ENCODE measurements around the gene MIEF1. TPM values are rescaled to one million over a fixed set of nuclear protein-coding genes. Genes with fewer than 3 reads are reported as not detected.
A peak's percentile ranks its signal among the peaks of the same experiment; 100 is the strongest.

The MIEF1 gene
- total RNA-seq, 1 experiment from 2014 or later, result 29.9 TPM

GRCh38 chr22:39559456-39560105 lies 57.5 kb downstream of the MIEF1 start:
- DNase-seq (ENCODE audit: low read depth, low spot score) (no peak), ATAC-seq (peak; percentile 70)
- no peak overlapping the region for H3K27ac ChIP-seq (ENCODE audit: low read length)
- ChIA-PET CTCF (interaction anchor here (0.6 to 1.4 kb wide), 4 partner anchors 82 to 477 kb away, joined by 3 to 6 read pairs (median 4); no protein-coding TSS in a partner anchor), POLR2A (no interaction called here)
- BruUV-seq (replicated peaks), result no TSS peak
- intact Hi-C loops (cut with micrococcal nuclease; ENCODE audit: unreplicated experiment) (no loop called here), in situ Hi-C loops (cut with HindIII; ENCODE audit: low pct_unique_long_range_greater_than_20kb, low sequenced_read_pairs) (no loop called here)
- no peaks in the 10 kb centered on the region for H3K9me3 ChIP-seq (ENCODE audit: control insufficient read depth, insufficient read depth, low read depth, low read length)
- TF ChIP-seq POLR2AphosphoS5 (IDR thresholded peaks at IDR 0.05; ENCODE audit: low read depth, low read length) (no peak), CTCF (IDR thresholded peaks at IDR 0.05) (peak; percentile 85), REST (IDR thresholded peaks at IDR 0.05; ENCODE audit: insufficient read depth in 1 of 2, low read depth in 2 of 2, low read length in 1 of 2) (no peak), TCF7L2 (IDR thresholded peaks at IDR 0.05; ENCODE audit: low read depth, low read length) (no peak), SIN3A (IDR thresholded peaks at IDR 0.05; ENCODE audit: borderline replicate concordance, insufficient read depth, low read depth, low read length) (no peak)
- no peaks in the 10 kb centered on the region for H3K36me3 ChIP-seq (ENCODE audit: control insufficient read depth, insufficient read depth, low read length)
- no peaks in the 10 kb centered on the region for H3K27me3 ChIP-seq (ENCODE audit: control insufficient read depth, insufficient read depth, low read length)
- no peak overlapping the region for H3K4me3 ChIP-seq (ENCODE audit: low read depth in 2 of 2, low read length in 2 of 2)
- peaks cover 4% of the 10 kb centered on the region for H3K4me1 ChIP-seq (ENCODE audit: control insufficient read depth, insufficient read depth, low read length)

- no TSS peak for BruUV-seq (replicated peaks)
- POLR2A ChIA-PET, result no interaction called here
Measured at GRCh38 chr22:39560127-39560526, 58.0 kb downstream of the MIEF1 start.

More at GRCh38 chr22:39560127-39560526, 58.0 kb downstream of the MIEF1 start:
- Histone ChIP-seq H3K27me3 (ENCODE audit: control insufficient read depth, insufficient read depth, low read length) (no peaks in the 10 kb centered on the region), H3K9me3 (ENCODE audit: control insufficient read depth, insufficient read depth, low read depth, low read length) (no peaks in the 10 kb centered on the region), H3K4me1 (ENCODE audit: control insufficient read depth, insufficient read depth, low read length) (peaks cover 4% of the 10 kb centered on the region), H3K27ac (ENCODE audit: low read length) (no peak overlapping the region), H3K4me3 (ENCODE audit: low read depth in 2 of 2, low read length in 2 of 2) (no peak overlapping the region), H3K36me3 (ENCODE audit: control insufficient read depth, insufficient read depth, low read length) (no peaks in the 10 kb centered on the region)
- TF ChIP-seq REST (IDR thresholded peaks at IDR 0.05; ENCODE audit: insufficient read depth in 1 of 2, low read depth in 2 of 2, low read length in 1 of 2) (peak in 1 of 2 experiments; percentile 67; a peak in 2 of 4 replicates), TCF7L2 (IDR thresholded peaks at IDR 0.05; ENCODE audit: low read depth, low read length) (no peak), POLR2AphosphoS5 (IDR thresholded peaks at IDR 0.05; ENCODE audit: low read depth, low read length) (no peak)
- ATAC-seq (no peak), DNase-seq (ENCODE audit: low read depth, low spot score) (no peak)
- intact Hi-C loops (cut with micrococcal nuclease; ENCODE audit: unreplicated experiment), result no loop called here
- in situ Hi-C loops (cut with HindIII; ENCODE audit: low pct_unique_long_range_greater_than_20kb, low sequenced_read_pairs), result no loop called here
- CTCF ChIA-PET, result interaction anchor here (0.6 to 1.4 kb wide), 4 partner anchors 81 to 477 kb away, joined by 3 to 6 read pairs (median 4); no protein-coding TSS in a partner anchor

All from Panc1 (cell line).